GM12891 (cell line): ENCODE measurements around the gene DHX35.

ENCODE experiments used
- POLR2A ChIP-seq: IDR thresholded peaks from 2 replicates; pipeline ENCODE4 v1.6.1; 2011; ENCODE audit warnings: low read depth, low read length, control low read depth
- POLR2AphosphoS5 ChIP-seq: IDR thresholded peaks from 2 replicates; pipeline ENCODE4 v1.6.1; 2011; ENCODE audit warnings: low read depth, low read length, control low read depth
- SPI1 ChIP-seq: IDR thresholded peaks from 2 replicates; pipeline ENCODE4 v1.6.1; 2011; ENCODE audit warnings: low read depth, low read length, control low read depth
- TAF1 ChIP-seq: IDR thresholded peaks from 2 replicates; pipeline ENCODE4 v1.6.1; 2011; ENCODE audit warnings: low read depth, low read length, control low read depth

DNA sequence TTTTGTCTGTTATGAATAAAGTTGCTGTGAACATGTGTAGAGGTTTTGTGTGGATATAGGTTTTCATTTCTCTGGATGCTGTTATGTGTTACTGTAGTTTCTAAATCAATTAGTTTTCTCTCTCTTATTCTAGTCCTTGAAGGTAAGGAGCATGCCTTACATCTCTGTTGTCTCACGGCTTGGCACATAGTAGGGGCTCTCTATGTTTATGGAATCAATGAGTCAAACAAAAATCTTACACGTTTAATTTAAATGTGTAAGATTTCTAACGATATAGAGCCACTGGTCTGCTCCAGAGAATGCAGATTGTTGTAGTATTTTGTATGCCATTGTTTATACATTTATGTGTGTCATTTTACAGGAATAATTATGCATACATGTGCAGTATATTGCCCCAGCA, 15.3 kb upstream of the DHX35 start:
- TF ChIP-seq POLR2A: no peak
- TF ChIP-seq POLR2AphosphoS5: no peak
- TF ChIP-seq TAF1: no peak
- TF ChIP-seq SPI1: no peak
